Uterus (tissue), 4 donors: ENCODE measurements around the gene GPR152. TPM values are rescaled to one million over a fixed set of nuclear protein-coding genes. Genes with fewer than 3 reads are reported as not detected.

Experiments used
- DNase-seq, 2 donors: peaks; one replicate each; pipeline ENCODE4 v3.0.0-alpha.2; 2019 to 2020
- H3K27ac ChIP-seq, 2 donors: fragments of 200-600 bp; sonication (generic); 1 replicate in 1 of 2; 2 replicates in 1 of 2; pipeline ENCODE4 v1.5.1; 2016 to 2018
- H3K27me3 ChIP-seq, 2 donors: fragments of 200-600 bp; sonication (generic); one replicate each; pipeline ENCODE4 v1.5.1; 2018 to 2019; ENCODE audit warnings: control low read depth in 1 of 2
- H3K36me3 ChIP-seq, 2 donors: fragments of 200-600 bp; sonication (generic); one replicate each; pipeline ENCODE4 v1.5.1; 2019; ENCODE audit warnings: control low read depth in 1 of 2
- H3K4me1 ChIP-seq, 2 donors: fragments of 200-600 bp; sonication (generic); one replicate each; pipeline ENCODE4 v1.5.1; 2018 to 2019; ENCODE audit warnings: control low read depth in 1 of 2
- H3K4me3 ChIP-seq, 2 donors: fragments of 200-600 bp; sonication (generic); 1 replicate in 1 of 2; 2 replicates in 1 of 2; pipeline ENCODE4 v1.5.1; 2018 to 2019; ENCODE audit warnings: mild to moderate bottlenecking in 1 of 2
- H3K9me3 ChIP-seq, 2 donors: fragments of 200-600 bp; sonication (generic); one replicate each; pipeline ENCODE4 v1.5.1; 2019; ENCODE audit warnings: control low read depth in 1 of 2
- CTCF ChIP-seq, 4 experiments: fragments of 200-600 bp in 2 of 4; fragments of 450-650 bp in 2 of 4; sonication (generic) in 2 of 4; IDR thresholded peaks; one replicate each; pipeline ENCODE4 v1.5.1; 2016 to 2019; ENCODE audit warnings: antibody characterized with exemption in 4 of 4, mild to moderate bottlenecking in 2 of 4, moderate library complexity in 1 of 4
- POLR2A ChIP-seq, 2 donors: fragments of 450-650 bp; IDR thresholded peaks; one replicate each; pipeline ENCODE4 v1.6.1; 2016; ENCODE audit warnings: antibody characterized with exemption in 2 of 2, mild to moderate bottlenecking in 1 of 2, moderate library complexity in 1 of 2
- intact Hi-C: fragments of 100-400 bp; cut with DNase I; formaldehyde crosslinking; loops from one replicate; pipeline ENCODE4 v1.15.1; 2023; ENCODE audit warnings: low total_unique reads
- total RNA-seq, 4 donors: library from RNA; depleted of rRNA in 3 of 4; stranded (reverse); fragments of >200 nt in 3 of 4; gene quantifications; one replicate each; pipeline versions ENCODE4 v1.1.0 to v1.2.4, GENCODE V29; 2014 to 2023
- donor health status: DM: yes; HTN: yes; CAD: no.

The GPR152 gene
- total RNA-seq, 4 donors from 2014 or later: not detected

- no peak for DNase-seq
These were observed 42.7 kb downstream of the GPR152 start for GRCh38 chr11:67409781-67410368.

GRCh38 chr11:67409261-67409666 lies 43.3 kb downstream of the GPR152 start:
- peaks cover 0 to 20% of the 10 kb centered on the region in 2 donors for H3K27me3 ChIP-seq

More at GRCh38 chr11:67409781-67410368, 42.7 kb downstream of the GPR152 start:
- no peaks in the 10 kb centered on the region for H3K4me1 ChIP-seq
- intact Hi-C loops: no loop called here
- no peak overlapping the region for H3K4me3 ChIP-seq
- no peak for TF ChIP-seq POLR2A (IDR thresholded peaks at IDR 0.05)
- TF ChIP-seq CTCF (IDR thresholded peaks at IDR 0.05): no peak
- H3K9me3 ChIP-seq: no peaks in the 10 kb centered on the region
- no peak overlapping the region for H3K27ac ChIP-seq
- H3K36me3 ChIP-seq: no peaks in the 10 kb centered on the region
- H3K27me3 ChIP-seq: peaks cover 0 to 20% of the 10 kb centered on the region in 2 donors

GRCh38 chr11:67408437-67409200 lies 43.9 kb downstream of the GPR152 start:
- Histone ChIP-seq H3K4me3 (no peak overlapping the region), H3K9me3 (no peaks in the 10 kb centered on the region), H3K4me1 (no peaks in the 10 kb centered on the region), H3K36me3 (no peaks in the 10 kb centered on the region), H3K27me3 (peaks cover 0 to 20% of the 10 kb centered on the region in 2 donors), H3K27ac (no peak overlapping the region)
- intact Hi-C loops: no loop called here
- no peak for DNase-seq
- no peak for TF ChIP-seq CTCF (IDR thresholded peaks at IDR 0.05)
- TF ChIP-seq POLR2A (IDR thresholded peaks at IDR 0.05): no peak

More at GRCh38 chr11:67409261-67409666, 43.3 kb downstream of the GPR152 start:
- intact Hi-C loops: no loop called here
- no peak overlapping the region for H3K4me3 ChIP-seq
- no peak for DNase-seq
- H3K27ac ChIP-seq: no peak overlapping the region
- H3K36me3 ChIP-seq: no peaks in the 10 kb centered on the region
- H3K9me3 ChIP-seq: no peaks in the 10 kb centered on the region
- H3K4me1 ChIP-seq: no peaks in the 10 kb centered on the region
- TF ChIP-seq CTCF (IDR thresholded peaks at IDR 0.05) (no peak), POLR2A (IDR thresholded peaks at IDR 0.05) (no peak)

- no peak overlapping the region for H3K4me3 ChIP-seq
- H3K4me1 ChIP-seq: no peaks in the 10 kb centered on the region
These were observed 44.8 kb downstream of the GPR152 start for GRCh38 chr11:67407688-67408163.

More at GRCh38 chr11:67407688-67408163, 44.8 kb downstream of the GPR152 start:
- Histone ChIP-seq H3K9me3 (no peaks in the 10 kb centered on the region), H3K27ac (no peak overlapping the region), H3K36me3 (no peaks in the 10 kb centered on the region), H3K27me3 (peaks cover 0 to 20% of the 10 kb centered on the region in 2 donors)
- intact Hi-C loops: no loop called here
- DNase-seq: no peak
- TF ChIP-seq POLR2A (IDR thresholded peaks at IDR 0.05) (no peak), CTCF (IDR thresholded peaks at IDR 0.05) (no peak)
